ENCODE results near the gene ZNF845.

GRCh38 chr19:53388904-53389303, 55.4 kb downstream of the ZNF845 start:
- no peak for TF ChIP-seq CTCF (IDR thresholded peaks at IDR 0.05)
- TF ChIP-seq POLR2A (IDR thresholded peaks at IDR 0.05): no peak

Data from thyroid gland (tissue), 4 donors.